ENCODE results near the gene ST3GAL3. TPM values are rescaled to one million over a fixed set of nuclear protein-coding genes. Genes with fewer than 3 reads are reported as not detected.

The ST3GAL3 gene, protein sequence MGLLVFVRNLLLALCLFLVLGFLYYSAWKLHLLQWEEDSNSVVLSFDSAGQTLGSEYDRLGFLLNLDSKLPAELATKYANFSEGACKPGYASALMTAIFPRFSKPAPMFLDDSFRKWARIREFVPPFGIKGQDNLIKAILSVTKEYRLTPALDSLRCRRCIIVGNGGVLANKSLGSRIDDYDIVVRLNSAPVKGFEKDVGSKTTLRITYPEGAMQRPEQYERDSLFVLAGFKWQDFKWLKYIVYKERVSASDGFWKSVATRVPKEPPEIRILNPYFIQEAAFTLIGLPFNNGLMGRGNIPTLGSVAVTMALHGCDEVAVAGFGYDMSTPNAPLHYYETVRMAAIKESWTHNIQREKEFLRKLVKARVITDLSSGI
- 23.0 and 24.5 TPM in 2 replicates for total RNA-seq

DNA sequence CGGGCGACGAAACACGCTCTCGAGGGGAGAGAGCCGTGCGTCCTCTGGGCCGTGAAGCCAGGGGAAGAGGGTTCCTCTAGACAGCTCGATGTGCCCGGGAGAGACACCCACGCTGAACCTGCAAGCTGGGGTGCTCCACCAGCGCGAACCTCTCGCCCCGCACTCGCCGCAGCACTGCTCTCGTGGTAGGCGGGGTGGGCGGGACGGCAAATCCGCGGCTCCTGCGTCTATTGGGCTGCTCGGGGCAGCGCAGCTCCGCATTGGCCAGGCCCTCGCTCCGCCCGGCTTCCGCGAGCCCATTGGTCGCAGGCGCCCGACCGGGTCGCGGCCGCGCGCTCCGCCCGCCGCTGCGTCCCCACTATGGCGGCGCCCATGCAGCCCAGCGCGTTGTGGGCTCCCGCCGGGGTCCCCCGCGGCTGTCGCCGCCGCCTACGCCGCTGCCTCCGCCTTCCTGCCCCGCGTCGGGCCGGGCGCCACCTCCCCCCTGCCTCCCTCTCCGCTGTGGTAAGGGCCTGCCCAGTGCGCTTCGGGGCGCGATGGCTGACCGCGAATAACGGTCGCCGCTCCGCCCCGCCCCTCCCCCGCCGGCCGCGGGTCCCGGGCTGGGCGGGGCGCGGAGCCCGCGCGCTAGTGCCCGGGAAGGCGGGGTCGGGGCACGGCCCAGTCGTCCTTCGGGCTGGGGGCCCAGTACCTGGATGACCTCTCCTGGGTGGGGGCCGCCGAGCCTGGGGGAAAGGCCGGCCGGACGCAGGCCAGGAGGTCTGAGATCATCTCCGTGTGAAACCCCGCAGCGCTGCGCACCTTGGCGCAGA is at the start of gene ST3GAL3:
Gene ST3GAL3 (plus strand): TSS at position 347 of the 812 bp plus-strand sequence. CDS start 28,727 bp downstream, outside the sequence.

GRCh38 chr1:43933386-43934100 is 226.2 kb downstream of the ST3GAL3 start, which contains the start of gene ARTN:
Gene ARTN (plus strand): TSS chr1:43933801. CDS start chr1:43935657, 1,856 bp downstream.

DNA sequence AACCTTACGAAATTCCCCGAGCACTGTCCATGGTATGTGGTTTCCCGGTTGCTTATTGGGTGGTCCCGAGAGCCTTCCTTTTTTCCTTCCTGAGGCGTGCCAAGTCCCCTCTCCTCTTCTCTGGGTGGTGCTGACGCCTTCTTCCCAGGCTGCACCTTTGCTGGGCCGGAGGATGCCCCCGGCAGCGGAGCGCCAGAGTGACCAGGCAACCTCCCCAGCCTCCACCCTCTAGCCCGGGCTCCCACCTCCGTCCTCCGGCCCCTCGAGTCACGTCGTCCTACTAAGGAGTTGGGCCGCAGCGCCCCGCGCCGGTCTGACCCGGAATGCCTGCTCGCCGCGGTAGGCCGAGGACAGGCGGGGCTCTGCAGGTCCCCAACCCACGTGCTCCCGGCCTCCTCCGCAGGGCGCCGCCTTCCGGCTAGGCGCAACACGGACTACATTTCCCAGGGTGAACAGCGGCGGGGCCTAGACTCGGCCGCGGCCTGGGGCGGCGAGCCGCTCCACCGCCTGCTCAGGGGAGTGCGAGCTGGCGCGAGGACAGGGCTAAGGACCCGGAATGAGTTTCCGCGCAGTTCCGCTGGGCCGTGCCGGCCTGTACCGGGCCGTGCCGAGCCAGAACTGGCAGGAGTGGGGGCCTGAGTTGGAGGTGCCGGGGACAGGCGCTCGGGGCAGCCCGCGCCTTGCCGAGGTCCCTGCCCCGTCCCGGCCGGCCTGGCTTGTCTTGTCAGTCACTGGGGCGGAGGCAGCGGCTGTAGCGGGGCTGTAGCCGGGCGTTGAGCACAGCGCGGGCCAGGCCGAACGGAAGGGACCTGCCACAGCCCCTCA is 239.1 kb downstream of the ST3GAL3 start, which contains the start of gene IPO13:
Gene IPO13 (plus strand): TSS at position 715 of the 825 bp plus-strand sequence. CDS start 651 bp downstream, outside the sequence.

GRCh38 chr1:43969746-43970466 is 262.6 kb downstream of the ST3GAL3 start, which contains the start of gene DPH2:
Gene DPH2 (plus strand): TSS chr1:43970010. CDS start chr1:43970176, 166 bp downstream.

DNA sequence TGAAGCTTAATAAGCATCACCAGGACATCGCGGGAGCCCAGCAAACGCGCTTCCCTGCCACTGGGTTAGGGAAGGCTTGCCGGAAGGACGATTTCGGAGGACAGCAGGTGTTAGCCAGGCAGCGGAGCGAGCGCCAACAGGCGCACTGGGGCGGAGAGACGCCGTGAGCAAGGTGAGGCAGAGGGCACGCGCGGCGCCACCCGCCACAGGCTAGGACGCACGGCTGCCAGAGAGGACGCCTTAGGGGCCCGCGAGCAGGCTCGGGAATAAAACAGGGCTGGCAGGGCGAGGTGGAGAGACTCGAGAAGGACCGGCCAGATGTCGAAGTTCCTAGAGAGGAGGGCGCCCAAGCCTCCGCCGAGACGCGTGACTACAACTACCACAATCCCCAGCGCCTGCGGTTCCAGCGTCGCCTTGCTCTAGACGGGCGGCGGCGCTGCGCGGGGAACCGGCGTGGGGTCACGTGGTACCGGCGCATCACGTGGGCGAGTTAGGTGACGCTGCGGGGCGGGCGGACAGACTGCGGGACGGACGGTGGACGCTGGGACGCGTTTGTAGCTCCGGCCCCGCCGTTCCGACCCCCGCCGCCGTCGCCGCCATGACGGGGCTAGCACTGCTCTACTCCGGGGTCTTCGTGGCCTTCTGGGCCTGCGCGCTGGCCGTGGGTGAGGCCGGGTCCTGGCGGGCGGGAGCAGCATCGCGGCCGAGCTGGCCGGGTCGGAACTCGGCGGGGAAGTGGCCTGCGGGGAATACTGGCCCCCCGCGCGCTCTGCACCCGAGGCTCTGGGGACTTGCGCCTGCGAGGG is 267.3 kb downstream of the ST3GAL3 start, which contains the start of gene ATP6V0B:
Gene ATP6V0B (plus strand): TSS at position 518 of the 806 bp plus-strand sequence. CDS start 81 bp downstream, at position 599.

GRCh38 chr1:43978551-43979260 is 271.4 kb downstream of the ST3GAL3 start, which contains the start of gene B4GALT2:
Gene B4GALT2 (plus strand): TSS chr1:43979210. CDS start chr1:43981161, 1,951 bp downstream.

Other genes starting within 250 kb of the ST3GAL3 start
- 58.4 and 90.2 TPM in 2 replicates for gene PTPRF, start 176.7 kb upstream of the ST3GAL3 start, total RNA-seq
- gene KDM4A, start 57.4 kb upstream of the ST3GAL3 start, total RNA-seq, result 48.9 and 66.7 TPM in 2 replicates
- 0.50 TPM in 1 of 2 replicates, not detected in the other for gene ARTN, start 226.3 kb downstream of the ST3GAL3 start, total RNA-seq
- 16.5 and 17.2 TPM in 2 replicates for gene IPO13, start 239.4 kb downstream of the ST3GAL3 start, total RNA-seq

Measured in uterine smooth muscle cell (primary cell).